NCI-H774 (cell line): ENCODE data around the gene PPP1R9B.

Experiments used
- DNase-seq: peaks from one replicate; lab custom pipeline; 2025; lab: John Stamatoyannopoulos, UW

The PPP1R9B gene

DNA sequence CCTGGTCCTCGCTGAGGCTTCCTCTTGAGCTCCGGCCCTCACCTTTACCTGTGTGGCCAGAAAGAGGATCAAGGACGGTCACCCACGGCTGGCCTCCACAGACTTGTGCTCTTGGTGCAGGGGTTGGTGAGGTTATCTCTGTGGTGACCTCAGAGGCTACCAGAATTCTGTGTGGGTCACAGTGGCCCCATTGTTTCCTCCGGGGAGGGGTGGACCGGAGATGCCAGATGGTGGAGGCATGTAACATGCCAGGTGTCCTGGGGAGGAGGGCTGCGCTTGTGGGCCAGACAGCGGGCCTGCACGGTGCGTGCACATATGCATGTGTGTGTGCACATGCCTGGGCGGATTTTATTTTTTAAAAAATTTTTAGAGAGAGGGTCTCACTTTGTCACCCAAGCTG, 21.7 kb upstream of the PPP1R9B start:
- DNase-seq, result no peak

DNA sequence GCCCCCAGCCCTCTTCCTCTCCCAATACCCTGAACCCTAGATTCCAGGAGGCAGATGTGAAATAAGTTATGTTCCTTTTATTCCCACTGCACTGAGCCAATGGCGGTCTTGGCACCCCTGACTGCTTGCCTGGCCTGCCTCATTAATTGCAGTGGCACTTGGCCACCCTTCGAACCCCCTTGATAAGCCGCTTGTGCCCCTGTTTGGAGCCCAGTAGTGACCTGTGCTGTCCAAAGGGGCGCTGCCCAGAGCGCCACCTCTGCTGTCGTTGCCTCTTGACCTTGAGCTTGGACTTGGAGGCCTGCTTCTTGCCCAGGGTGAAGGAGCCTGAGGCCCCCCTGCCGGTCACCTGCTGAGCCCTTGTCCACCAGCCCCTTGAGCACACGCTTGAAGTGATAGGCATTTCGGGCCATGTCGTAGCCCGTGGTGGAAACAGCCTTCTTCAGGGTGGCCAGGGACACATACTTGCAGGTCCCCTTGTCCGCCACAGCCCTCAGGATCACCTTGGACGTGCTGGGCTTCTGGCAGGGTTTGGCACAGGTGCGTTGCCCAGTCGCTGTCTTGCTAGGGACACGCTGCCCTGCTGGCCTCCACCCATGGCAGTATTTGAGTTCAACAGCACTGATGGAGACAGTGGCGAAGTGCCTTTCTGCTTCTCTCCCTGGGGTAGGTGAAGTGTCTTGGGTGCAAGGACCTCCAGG, 21.0 kb upstream of the PPP1R9B start:
- no peak for DNase-seq

GRCh38 chr17:50170662-50171370, 20.3 kb upstream of the PPP1R9B start:
- no peak for DNase-seq

- peak; percentile 8 for DNase-seq
These were observed 19.5 kb upstream of the PPP1R9B start for GRCh38 chr17:50169881-50170459.

- peak; percentile 54 for DNase-seq
These were observed 18.8 kb upstream of the PPP1R9B start for GRCh38 chr17:50169121-50169764.

GRCh38 chr17:50168319-50168718, 17.8 kb upstream of the PPP1R9B start:
- DNase-seq, result peak; percentile 6

GRCh38 chr17:50167371-50167770, 16.9 kb upstream of the PPP1R9B start:
- no peak for DNase-seq

DNA sequence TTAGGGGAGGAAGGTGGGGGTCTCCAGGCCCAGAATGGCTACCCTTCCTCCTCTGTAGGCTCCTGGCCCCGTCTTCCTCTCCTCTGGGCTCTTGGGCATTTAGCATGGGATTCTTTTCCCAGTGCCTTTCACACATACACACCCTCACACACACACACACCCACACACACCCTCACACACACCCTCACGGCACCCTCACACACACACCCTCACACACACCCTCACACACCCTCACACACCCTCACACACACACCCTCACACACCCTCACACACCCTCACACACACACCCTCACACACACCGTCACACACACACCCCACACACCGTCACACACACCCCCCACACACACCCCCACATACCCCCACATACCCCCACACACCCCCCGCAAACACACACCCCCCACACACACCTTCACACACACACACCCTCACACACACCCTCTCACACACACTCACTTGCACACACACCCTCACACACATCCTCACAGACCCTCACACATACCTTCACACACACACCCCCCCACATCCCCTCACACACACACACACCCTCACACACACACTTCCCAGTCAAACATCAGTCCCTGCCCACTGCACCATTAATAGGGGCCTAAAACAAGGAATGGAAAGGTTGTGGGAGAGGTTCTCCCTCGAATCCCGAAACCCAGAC, 16.2 kb upstream of the PPP1R9B start:
- no peak for DNase-seq

DNA sequence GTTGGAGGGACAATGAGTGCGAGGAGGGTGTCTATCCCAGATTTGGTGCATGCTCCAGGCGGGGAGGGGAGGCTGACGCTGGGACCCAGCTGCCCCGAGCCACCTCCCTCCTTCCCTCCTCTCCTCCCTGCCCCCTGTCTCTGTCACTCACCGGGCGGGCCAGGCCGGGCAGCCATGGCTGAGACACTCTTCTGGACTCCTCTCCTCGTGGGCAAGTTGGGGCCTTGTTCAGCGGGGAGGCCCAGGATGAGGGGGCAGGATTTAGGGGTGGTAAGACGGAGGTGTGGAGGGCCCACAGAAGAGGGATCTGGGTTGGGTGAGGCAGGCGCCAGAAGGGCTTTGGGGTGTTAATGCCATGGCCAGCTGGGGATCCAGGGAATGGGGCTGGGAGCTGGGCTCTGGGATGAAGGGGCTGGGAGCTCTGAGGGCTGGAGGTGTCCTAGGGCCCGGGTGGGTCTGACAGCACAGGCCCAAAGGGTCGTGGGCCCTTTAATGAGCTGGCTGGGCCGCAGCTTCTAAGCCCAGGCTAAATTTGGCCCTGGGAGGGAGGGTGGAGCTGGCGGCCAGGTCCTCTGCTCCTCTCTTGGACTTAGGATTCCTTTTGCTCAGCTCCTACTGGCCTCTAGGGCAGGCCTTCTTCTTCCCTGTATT, 15.5 kb upstream of the PPP1R9B start, which contains the start of gene SGCA:
Gene SGCA, plus strand, starts transcription at position 139 of the 651 bp plus-strand sequence. Its CDS starts 36 bp downstream, at position 175.
- no peak for DNase-seq

DNA sequence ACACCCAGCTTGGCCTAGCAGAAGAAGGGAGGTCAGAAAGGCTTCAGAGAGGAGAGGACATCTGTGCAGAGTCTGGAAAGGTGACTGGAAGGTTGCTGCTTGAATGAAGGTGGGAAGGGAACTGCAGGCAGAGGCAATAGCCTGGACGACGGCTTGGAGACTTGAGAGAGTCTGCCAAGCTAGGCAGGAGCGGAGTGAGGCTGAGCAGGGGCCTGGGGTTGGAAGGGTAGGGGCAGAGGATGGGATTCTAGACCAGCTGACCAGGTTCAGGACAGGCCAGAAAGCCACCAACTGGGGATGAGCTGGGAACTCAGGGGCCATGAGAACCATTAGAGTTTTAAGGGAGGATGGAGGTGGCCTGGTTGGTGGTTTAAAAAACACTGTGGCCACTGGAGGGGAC, 15.0 kb upstream of the PPP1R9B start:
- DNase-seq, result no peak

DNA sequence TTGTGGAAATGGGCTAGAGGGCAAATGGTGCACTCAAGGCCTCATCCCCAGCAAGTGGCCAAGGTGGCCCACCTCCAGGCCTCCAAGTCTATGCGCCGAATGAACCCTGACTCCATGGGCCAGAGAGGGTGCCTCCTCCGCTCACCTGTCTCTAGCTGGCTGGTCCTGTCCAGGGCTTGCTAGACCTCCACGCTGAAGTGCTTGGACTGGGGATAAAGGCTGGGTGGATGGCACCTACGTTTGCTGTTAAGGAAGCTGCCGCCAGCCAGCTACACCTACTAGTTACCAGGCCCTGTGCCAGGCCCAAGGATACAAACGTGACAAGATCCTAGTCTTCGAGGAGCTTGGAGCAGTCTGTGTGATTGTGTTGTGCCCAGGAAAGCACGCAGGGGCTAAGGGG, 14.6 kb upstream of the PPP1R9B start:
- no peak for DNase-seq

DNA sequence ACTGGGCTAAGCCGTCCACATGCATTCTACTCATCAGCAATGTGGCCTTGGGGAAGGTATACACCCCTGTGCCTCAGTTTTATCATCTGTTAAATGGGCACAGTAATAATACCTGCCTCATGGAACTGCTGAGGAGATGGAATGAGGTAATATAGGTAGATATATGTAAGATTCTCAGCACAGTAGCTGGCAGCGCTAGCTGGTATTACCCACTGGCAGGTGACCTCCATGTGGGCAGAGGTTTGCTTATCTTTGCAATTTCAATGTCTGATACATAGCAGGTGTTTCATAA, 14.2 kb upstream of the PPP1R9B start:
- no peak for DNase-seq

GRCh38 chr17:50163843-50164696, 13.6 kb upstream of the PPP1R9B start:
- DNase-seq, result no peak

- no peak for DNase-seq
These were observed 12.2 kb upstream of the PPP1R9B start for GRCh38 chr17:50162466-50163254.

DNA sequence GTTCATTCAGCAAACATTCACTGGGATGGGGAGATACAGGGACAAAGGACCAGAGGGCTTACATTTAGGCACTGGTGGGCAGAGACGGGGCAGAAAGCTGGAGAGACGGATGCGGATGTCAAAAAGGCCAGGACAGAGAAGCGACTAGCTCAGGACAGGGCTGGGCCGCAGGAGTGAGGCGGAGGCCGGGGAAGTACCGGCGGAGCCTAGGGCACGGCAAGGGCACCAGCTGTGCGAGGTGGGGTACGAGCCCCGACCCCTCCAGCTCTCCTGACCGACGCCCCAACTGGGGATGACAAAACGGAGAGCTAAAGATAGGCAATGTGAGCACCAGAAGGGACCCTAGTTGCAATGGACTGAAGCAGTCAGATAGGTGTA, 11.4 kb upstream of the PPP1R9B start:
- DNase-seq, result no peak

- peak; percentile 95 for DNase-seq
These were observed 10.8 kb upstream of the PPP1R9B start for GRCh38 chr17:50161023-50161910.

DNA sequence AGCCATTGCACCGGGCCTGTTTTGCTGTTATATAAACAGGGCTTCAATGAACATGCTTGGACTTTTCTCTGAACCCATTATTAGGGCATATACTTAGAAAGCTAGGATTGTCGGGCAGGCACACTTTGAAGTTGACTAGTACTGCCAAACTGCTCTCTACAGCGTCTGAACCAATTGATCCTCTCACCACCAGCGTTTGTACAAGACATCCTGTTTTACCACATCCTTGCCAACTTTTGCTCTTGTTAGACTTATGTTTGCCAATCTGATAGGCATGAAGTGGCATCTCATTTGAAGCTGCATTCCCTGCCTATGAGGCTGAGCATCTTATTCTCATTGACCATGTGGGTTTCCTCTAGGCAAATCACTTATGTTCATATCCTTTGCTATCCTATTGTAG, 7.4 kb upstream of the PPP1R9B start:
- no peak for DNase-seq

- DNase-seq, result no peak
These were observed 4.8 kb upstream of the PPP1R9B start for GRCh38 chr17:50155115-50155819.
